SK-N-MC (cell line): ENCODE measurements around the gene PBLD.
"Not testable (repeated sequence)": the region's sequence is repeated elsewhere in the genome, so short reads cannot be mapped to it uniquely, and the experiment has no call there.

Source experiments
- DNase-seq: peaks from one replicate; pipeline ENCODE4 v3.0.0-alpha.2; 2011; ENCODE audit warnings: low read depth, low spot score
- H3K27ac ChIP-seq: fragments of 200-600 bp; sonication (generic); 2 replicates; pipeline ENCODE4 v1.5.1; 2016; ENCODE audit warnings: mixed run types
- H3K36me3 ChIP-seq: fragments of 200-600 bp; sonication (generic); 2 replicates; pipeline ENCODE4 v1.6.1; 2017; ENCODE audit warnings: antibody characterized with exemption, low read length, mixed read lengths; ENCODE audit not compliant: insufficient read depth
- H3K4me3 ChIP-seq: fragments of 200-600 bp; sonication (generic); 2 replicates; pipeline ENCODE4 v1.5.1; 2016
- H3K9ac ChIP-seq: fragments of 200-600 bp; sonication (generic); 2 replicates; pipeline ENCODE4 v1.8.0; 2017; ENCODE audit warnings: mixed run types, mixed read lengths; ENCODE audit not compliant: insufficient read length
- H3K9me3 ChIP-seq: fragments of 200-600 bp; sonication (generic); 2 replicates; pipeline ENCODE4 v1.6.1; 2017; ENCODE audit warnings: low read depth, mild to moderate bottlenecking, antibody characterized with exemption, low read length, moderate library complexity, mixed read lengths
- EZH2 ChIP-seq: fragments of 200-600 bp; sonication (generic); IDR thresholded peaks from one replicate; pipeline ENCODE4 v1.6.1; 2017; ENCODE audit warnings: antibody characterized with exemption
- FOXP2 ChIP-seq: optimal IDR thresholded peaks from 2 replicates; pipeline ENCODE3; 2011; ENCODE audit warnings: mild to moderate bottlenecking, moderate library complexity; ENCODE audit not compliant: insufficient read depth; ENCODE audit errors: extremely low read length, control extremely low read depth
- POLR2AphosphoS5 ChIP-seq: IDR thresholded peaks from 2 replicates; pipeline ENCODE4 v1.6.1; 2012; ENCODE audit warnings: mild to moderate bottlenecking, low read depth, low read length, borderline replicate concordance

The PBLD gene

GRCh38 chr10:68301301-68301700 is 31.4 kb downstream of the PBLD start:
- no peaks in the 10 kb centered on the region for H3K36me3 ChIP-seq
- H3K9ac ChIP-seq = no peak overlapping the region
- H3K27ac ChIP-seq = no peak overlapping the region
- no peak for DNase-seq
- TF ChIP-seq POLR2AphosphoS5 = no peak
- no peaks in the 10 kb centered on the region for H3K9me3 ChIP-seq
- no peak overlapping the region for H3K4me3 ChIP-seq

- TF ChIP-seq EZH2 (no peak), POLR2AphosphoS5 (no peak), FOXP2 (no peak)
- Histone ChIP-seq H3K9ac (peak overlapping the region; percentile 59), H3K4me3 (peak overlapping the region; percentile 63), H3K9me3 (no peaks in the 10 kb centered on the region), H3K27ac (peak overlapping the region; percentile 96), H3K36me3 (no peaks in the 10 kb centered on the region)
- peak; percentile 55 for DNase-seq
Observed at GRCh38 chr10:68296843-68297663, 35.7 kb downstream of the PBLD start.

- Histone ChIP-seq H3K9ac (no peak overlapping the region), H3K36me3 (no peaks in the 10 kb centered on the region), H3K9me3 (no peaks in the 10 kb centered on the region), H3K27ac (no peak overlapping the region), H3K4me3 (no peak overlapping the region)
- no peak for DNase-seq
- no peak for TF ChIP-seq FOXP2
- TF ChIP-seq POLR2AphosphoS5 = no peak
- TF ChIP-seq EZH2 = no peak
Observed at GRCh38 chr10:68290736-68291135, 42.0 kb downstream of the PBLD start.

- Histone ChIP-seq H3K9me3 (no peaks in the 10 kb centered on the region), H3K36me3 (no peaks in the 10 kb centered on the region), H3K27ac (no peak overlapping the region), H3K9ac (no peak overlapping the region), H3K4me3 (no peak overlapping the region)
- TF ChIP-seq FOXP2 (no peak), EZH2 (no peak), POLR2AphosphoS5 (no peak)
- DNase-seq = no peak
Observed at GRCh38 chr10:68288717-68289116, 44.0 kb downstream of the PBLD start.

GRCh38 chr10:68284062-68285001 is 48.4 kb downstream of the PBLD start:
- H3K36me3 ChIP-seq = no peaks in the 10 kb centered on the region
- DNase-seq = no peak
- H3K4me3 ChIP-seq = no peak overlapping the region
- H3K27ac ChIP-seq = no peak overlapping the region
- no peaks in the 10 kb centered on the region for H3K9me3 ChIP-seq
- no peak for TF ChIP-seq POLR2AphosphoS5
- TF ChIP-seq EZH2 = no peak
- TF ChIP-seq FOXP2 = no peak
- no peak overlapping the region for H3K9ac ChIP-seq

- H3K9ac ChIP-seq = no peak overlapping the region
- H3K27ac ChIP-seq = no peak overlapping the region
- no peaks in the 10 kb centered on the region for H3K9me3 ChIP-seq
- no peaks in the 10 kb centered on the region for H3K36me3 ChIP-seq
- no peak overlapping the region for H3K4me3 ChIP-seq
- TF ChIP-seq EZH2 (no peak), FOXP2 (no peak), POLR2AphosphoS5 (no peak)
- no peak for DNase-seq
Observed at GRCh38 chr10:68280758-68281157, 52.0 kb downstream of the PBLD start.

- H3K36me3 ChIP-seq, H3K9ac ChIP-seq, DNase-seq, H3K27ac ChIP-seq, H3K9me3 ChIP-seq, H3K4me3 ChIP-seq: not testable (repeated sequence)
Observed at GRCh38 chr10:68278906-68279753, 53.6 kb downstream of the PBLD start.

GRCh38 chr10:68277814-68278213 is 54.9 kb downstream of the PBLD start:
- not testable (repeated sequence) for H3K4me3 ChIP-seq

More at GRCh38 chr10:68277814-68278213, 54.9 kb downstream of the PBLD start:
- DNase-seq, H3K9me3 ChIP-seq, H3K9ac ChIP-seq, H3K36me3 ChIP-seq, H3K27ac ChIP-seq: not testable (repeated sequence)
